ENCODE measurements around the gene PNKD.

DNA sequence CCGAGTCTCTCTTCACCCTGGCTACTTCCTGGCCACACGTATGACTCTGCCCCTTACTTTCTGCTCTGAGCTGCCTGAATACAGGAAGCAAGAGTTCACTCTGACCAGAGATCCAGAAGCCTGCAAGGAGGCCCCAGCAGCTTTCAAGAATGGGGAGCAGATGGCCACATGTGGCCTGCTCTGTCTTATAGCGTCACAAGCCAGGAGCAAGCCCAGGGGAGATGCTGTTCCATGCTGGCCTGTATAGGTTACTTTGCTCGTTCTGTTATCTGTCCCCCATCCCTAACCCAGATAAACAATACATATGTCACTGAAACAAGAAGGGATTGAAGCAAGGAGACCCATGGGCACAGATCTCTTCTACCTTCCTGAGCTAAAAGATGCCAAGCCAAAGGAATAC lies 4.3 kb downstream of the PNKD start:
- TF ChIP-seq, protein P1, sequence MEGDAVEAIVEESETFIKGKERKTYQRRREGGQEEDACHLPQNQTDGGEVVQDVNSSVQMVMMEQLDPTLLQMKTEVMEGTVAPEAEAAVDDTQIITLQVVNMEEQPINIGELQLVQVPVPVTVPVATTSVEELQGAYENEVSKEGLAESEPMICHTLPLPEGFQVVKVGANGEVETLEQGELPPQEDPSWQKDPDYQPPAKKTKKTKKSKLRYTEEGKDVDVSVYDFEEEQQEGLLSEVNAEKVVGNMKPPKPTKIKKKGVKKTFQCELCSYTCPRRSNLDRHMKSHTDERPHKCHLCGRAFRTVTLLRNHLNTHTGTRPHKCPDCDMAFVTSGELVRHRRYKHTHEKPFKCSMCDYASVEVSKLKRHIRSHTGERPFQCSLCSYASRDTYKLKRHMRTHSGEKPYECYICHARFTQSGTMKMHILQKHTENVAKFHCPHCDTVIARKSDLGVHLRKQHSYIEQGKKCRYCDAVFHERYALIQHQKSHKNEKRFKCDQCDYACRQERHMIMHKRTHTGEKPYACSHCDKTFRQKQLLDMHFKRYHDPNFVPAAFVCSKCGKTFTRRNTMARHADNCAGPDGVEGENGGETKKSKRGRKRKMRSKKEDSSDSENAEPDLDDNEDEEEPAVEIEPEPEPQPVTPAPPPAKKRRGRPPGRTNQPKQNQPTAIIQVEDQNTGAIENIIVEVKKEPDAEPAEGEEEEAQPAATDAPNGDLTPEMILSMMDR (IDR thresholded peaks at IDR 0.05), result no peak
- TF ChIP-seq ZFX (IDR thresholded peaks at IDR 0.05; ENCODE audit: borderline replicate concordance), result no peak

Measured in 22Rv1 (cell line).